ENCODE data around the gene KCNN3. TPM values are rescaled to one million over a fixed set of nuclear protein-coding genes. Genes with fewer than 3 reads are reported as not detected.

KCNN3 gene
- total and polyA plus RNA-seq, 2 of the 8 experiments (the other 6 are each of a cell fraction or from before 2014, with no cell fraction given), result 2.8 to 3.7 TPM

- H3K4me2 ChIP-seq (ENCODE audit: insufficient read depth in 1 of 2, low read depth in 2 of 2, low read length in 2 of 2), result no peak overlapping the region
- no peak overlapping the region for H2BK20ac ChIP-seq (ENCODE audit: low read length)
- H4K91ac ChIP-seq (replicated peaks; ENCODE audit: insufficient read length, low read length), result no peak overlapping the region
- POLR2A ChIA-PET (ENCODE audit: partially characterized antibody), result no interaction called here
- no peak overlapping the region for H2BK12ac ChIP-seq (ENCODE audit: low read depth, low read length)
- H2BK5ac ChIP-seq (ENCODE audit: low read depth, low read length), result no peak overlapping the region
- no peak overlapping the region for H3K14ac ChIP-seq (ENCODE audit: insufficient read length)
- no peak overlapping the region for H3K56ac ChIP-seq (replicated peaks; ENCODE audit: insufficient read length, low read depth, low read length)
- H4K8ac ChIP-seq (ENCODE audit: extremely low read depth, insufficient read depth, low read length), result no peak overlapping the region
- H3K79me2 ChIP-seq (ENCODE audit: control insufficient read depth in 1 of 2, insufficient read depth in 2 of 2, low read length in 2 of 2), result no peaks in the 10 kb centered on the region
- no peak for DNase-seq (ENCODE audit: low read depth in 1 of 2, low spot score in 2 of 2)
- H2BK120ac ChIP-seq (replicated peaks; ENCODE audit: low read depth, low read length), result no peak overlapping the region
- H3K27me3 ChIP-seq (replicated peaks in 1 of 4; ENCODE audit: control insufficient read depth in 3 of 4, extremely low read depth in 1 of 4, insufficient read depth in 3 of 4, low read length in 3 of 4), result no peaks in the 10 kb centered on the region; a peak in 1 of 7 replicates
- H3K36me3 ChIP-seq (ENCODE audit: control insufficient read depth in 2 of 4, insufficient read depth in 4 of 4, low read length in 3 of 4), result no peaks in the 10 kb centered on the region
- no peaks in the 10 kb centered on the region for H3K9me3 ChIP-seq (ENCODE audit: insufficient read depth in 2 of 2, low read depth in 1 of 2, low read length in 1 of 2)
- H3K79me1 ChIP-seq (ENCODE audit: low read depth, low read length), result no peaks in the 10 kb centered on the region
- H3K27ac ChIP-seq (ENCODE audit: low read depth, low read length), result no peak overlapping the region
- no peak overlapping the region for H3K4me3 ChIP-seq (ENCODE audit: extremely low read depth in 1 of 4, insufficient read depth in 2 of 4, low read depth in 3 of 4, low read length in 4 of 4)
- H3K23me2 ChIP-seq (ENCODE audit: low read depth, low read length), result no peaks in the 10 kb centered on the region
- WGBS, 2 experiments (ENCODE audit: extremely low coverage in 1 of 2, insufficient coverage in 1 of 2, insufficient read length in 1 of 2, insufficient replicate concordance in 2 of 2, low coverage in 1 of 2, low lambda C conversion rate in 2 of 2, missing lambda C conversion rate in 1 of 2), result 92% methylated on average over 16 of the region's 16 CpGs; no CpG with 5 or more reads in 1 of the 2 experiments
- no peak overlapping the region for H3K18ac ChIP-seq (ENCODE audit: extremely low read depth, low read length)
- CTCF ChIA-PET (ENCODE audit: partially characterized antibody), result interaction anchor here (0.7 to 6.4 kb wide), 11 partner anchors 7 to 132 kb away, joined by 3 to 29 read pairs (median 4); no protein-coding TSS in a partner anchor
- no peaks in the 10 kb centered on the region for H4K20me1 ChIP-seq (replicated peaks in 1 of 2; ENCODE audit: control insufficient read depth in 1 of 2, insufficient read depth in 2 of 2, low read length in 2 of 2)
- no peak overlapping the region for H4K5ac ChIP-seq (ENCODE audit: insufficient read length, low read depth, low read length)
- no peak overlapping the region for H2BK15ac ChIP-seq (ENCODE audit: low read length)
- no peak for FAIRE-seq
- no peak overlapping the region for H3K4ac ChIP-seq (replicated peaks; ENCODE audit: insufficient read length, low read depth, low read length)
- H3K4me1 ChIP-seq (replicated peaks in 1 of 4; ENCODE audit: control insufficient read depth in 3 of 4, insufficient read depth in 4 of 4, low read length in 3 of 4), result no peaks in the 10 kb centered on the region
- H2AK5ac ChIP-seq (ENCODE audit: low read depth, low read length), result no peak overlapping the region
- no peak overlapping the region for H3K9ac ChIP-seq (replicated peaks in 1 of 4; ENCODE audit: extremely low read depth in 1 of 4, low read depth in 3 of 4, low read length in 3 of 4)
- H2AFZ ChIP-seq (ENCODE audit: low read length), result no peak overlapping the region
- no peak overlapping the region for H3K23ac ChIP-seq (ENCODE audit: insufficient read length)
- no peak for TF ChIP-seq JUND (IDR thresholded peaks at IDR 0.05; ENCODE audit: low read length)
- TF ChIP-seq SIRT6 (IDR thresholded peaks at IDR 0.05; ENCODE audit: low read length), result no peak
- no peak for TF ChIP-seq HDAC2 (IDR thresholded peaks at IDR 0.05; ENCODE audit: borderline replicate concordance in 1 of 2, low read depth in 2 of 2, low read length in 2 of 2)
- TF ChIP-seq RBBP5 (IDR thresholded peaks at IDR 0.05; ENCODE audit: borderline replicate concordance, low read depth, low read length), result no peak
- TF ChIP-seq MAX (IDR thresholded peaks at IDR 0.05), result no peak
- no peak for TF ChIP-seq SP2 (IDR thresholded peaks at IDR 0.05; ENCODE audit: low read length)
- no peak for TF ChIP-seq SAP30 (IDR thresholded peaks at IDR 0.05; ENCODE audit: insufficient read depth, insufficient replicate concordance, low read length)
- TF ChIP-seq SIN3A (conservative IDR thresholded peaks at IDR 0.05 in 1 of 2, IDR thresholded peaks at IDR 0.05 in 1 of 2; ENCODE audit: low read depth in 1 of 2, low read length in 2 of 2), result no peak
- TF ChIP-seq CTCF (IDR thresholded peaks at IDR 0.05; ENCODE audit: control extremely low read depth in 1 of 3, insufficient read depth in 1 of 3, low read depth in 1 of 3, low read length in 3 of 3), result no peak
Measured at GRCh38 chr1:154801234-154802011, 68.7 kb downstream of the KCNN3 start.
